ENCODE measurements around the gene ATP5IF1. TPM values are rescaled to one million over a fixed set of nuclear protein-coding genes. Genes with fewer than 3 reads are reported as not detected.

ATP5IF1 gene
- total and polyA plus RNA-seq, 9 of the 15 experiments (the other 6 are each of a cell fraction or from before 2014, with no cell fraction given): 292 to 1,422 (median 388) TPM

DNA sequence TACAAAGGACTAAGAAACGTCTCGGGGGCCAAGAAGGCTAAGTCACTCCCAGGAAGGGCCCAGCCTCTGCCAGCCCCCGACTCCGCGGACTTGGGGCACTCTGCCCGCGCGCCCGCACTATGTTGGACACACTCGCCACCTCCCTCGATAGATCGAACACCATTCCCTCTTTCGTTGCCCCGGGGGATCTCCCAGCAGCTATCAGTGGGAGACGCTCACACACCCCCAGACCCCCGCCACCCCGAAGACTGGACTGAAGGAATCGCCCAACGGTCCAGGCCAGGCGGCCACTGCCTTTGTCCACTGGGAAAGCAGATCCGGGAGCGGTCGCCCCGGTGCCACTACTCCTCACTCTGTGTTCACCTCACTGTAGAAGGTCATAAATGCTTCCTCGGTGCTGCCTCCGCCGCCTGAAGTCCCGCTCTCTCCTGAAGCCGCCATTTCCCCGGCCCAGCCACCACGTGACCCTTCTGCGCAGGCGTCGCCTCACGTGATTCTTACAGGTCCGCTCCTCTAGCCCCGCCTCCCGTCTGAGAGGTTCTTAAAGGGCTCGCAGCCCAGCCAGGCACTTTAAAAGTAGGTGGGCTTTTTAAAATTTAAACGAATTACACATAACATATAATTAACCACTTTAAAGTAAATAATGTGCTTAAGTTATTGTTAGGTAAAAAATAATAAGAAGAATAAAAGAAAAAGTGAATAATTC lies 3.2 kb upstream of the ATP5IF1 start, which contains the start of gene DNAJC8 (continued):
- TF ChIP-seq RBM34 (IDR thresholded peaks at IDR 0.05; ENCODE audit: borderline replicate concordance, insufficient read depth, low read length) (no peak), POLR2G (IDR thresholded peaks at IDR 0.05; ENCODE audit: low read depth, low read length) (peak; percentile 90), BRD4 (IDR thresholded peaks at IDR 0.05) (no peak), GATAD2B (IDR thresholded peaks at IDR 0.05; ENCODE audit: borderline replicate concordance) (no peak), SMAD4 (CRISPR knock-in tag; conservative IDR thresholded peaks at IDR 0.05) (no peak; the same call in 1 of the 2 replicates), POU5F1 (IDR thresholded peaks at IDR 0.05; ENCODE audit: borderline replicate concordance, low read depth, low read length, partially characterized antibody) (no peak), STAG1 (CRISPR knock-in tag; IDR thresholded peaks at IDR 0.05; ENCODE audit: borderline replicate concordance) (no peak), ZNF644 (tag; IDR thresholded peaks at IDR 0.05; ENCODE audit: low read depth) (no peak), PHF8 (IDR thresholded peaks at IDR 0.05; ENCODE audit: borderline replicate concordance, low read length) (peak; percentile 95), SETDB1 (IDR thresholded peaks at IDR 0.05; ENCODE audit: low read length) (no peak), ZNF707 (CRISPR knock-in tag; conservative IDR thresholded peaks at IDR 0.05) (no peak), TFAM (CRISPR knock-in tag; conservative IDR thresholded peaks at IDR 0.05) (no peak), PTBP1 (IDR thresholded peaks at IDR 0.05; ENCODE audit: low read depth, low read length) (no peak)
- TF ChIP-seq, protein P1, sequence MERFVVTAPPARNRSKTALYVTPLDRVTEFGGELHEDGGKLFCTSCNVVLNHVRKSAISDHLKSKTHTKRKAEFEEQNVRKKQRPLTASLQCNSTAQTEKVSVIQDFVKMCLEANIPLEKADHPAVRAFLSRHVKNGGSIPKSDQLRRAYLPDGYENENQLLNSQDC (CRISPR knock-in tag; IDR thresholded peaks at IDR 0.05): peak; percentile 38; the same call in 1 of the 2 replicates
- TF ChIP-seq, protein P2, sequence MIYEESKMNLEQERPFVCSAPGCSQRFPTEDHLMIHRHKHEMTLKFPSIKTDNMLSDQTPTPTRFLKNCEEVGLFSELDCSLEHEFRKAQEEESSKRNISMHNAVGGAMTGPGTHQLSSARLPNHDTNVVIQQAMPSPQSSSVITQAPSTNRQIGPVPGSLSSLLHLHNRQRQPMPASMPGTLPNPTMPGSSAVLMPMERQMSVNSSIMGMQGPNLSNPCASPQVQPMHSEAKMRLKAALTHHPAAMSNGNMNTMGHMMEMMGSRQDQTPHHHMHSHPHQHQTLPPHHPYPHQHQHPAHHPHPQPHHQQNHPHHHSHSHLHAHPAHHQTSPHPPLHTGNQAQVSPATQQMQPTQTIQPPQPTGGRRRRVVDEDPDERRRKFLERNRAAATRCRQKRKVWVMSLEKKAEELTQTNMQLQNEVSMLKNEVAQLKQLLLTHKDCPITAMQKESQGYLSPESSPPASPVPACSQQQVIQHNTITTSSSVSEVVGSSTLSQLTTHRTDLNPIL (CRISPR knock-in tag; IDR thresholded peaks at IDR 0.05): no peak
- TF ChIP-seq, protein P3, sequence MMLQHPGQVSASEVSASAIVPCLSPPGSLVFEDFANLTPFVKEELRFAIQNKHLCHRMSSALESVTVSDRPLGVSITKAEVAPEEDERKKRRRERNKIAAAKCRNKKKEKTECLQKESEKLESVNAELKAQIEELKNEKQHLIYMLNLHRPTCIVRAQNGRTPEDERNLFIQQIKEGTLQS (IDR thresholded peaks at IDR 0.05): peak; percentile 40; the same call in 1 of the 2 replicates
- TF ChIP-seq, protein P3 (CRISPR knock-in tag; conservative IDR thresholded peaks at IDR 0.05): no peak; the same call in 1 of the 2 replicates
- TF ChIP-seq, protein P4, sequence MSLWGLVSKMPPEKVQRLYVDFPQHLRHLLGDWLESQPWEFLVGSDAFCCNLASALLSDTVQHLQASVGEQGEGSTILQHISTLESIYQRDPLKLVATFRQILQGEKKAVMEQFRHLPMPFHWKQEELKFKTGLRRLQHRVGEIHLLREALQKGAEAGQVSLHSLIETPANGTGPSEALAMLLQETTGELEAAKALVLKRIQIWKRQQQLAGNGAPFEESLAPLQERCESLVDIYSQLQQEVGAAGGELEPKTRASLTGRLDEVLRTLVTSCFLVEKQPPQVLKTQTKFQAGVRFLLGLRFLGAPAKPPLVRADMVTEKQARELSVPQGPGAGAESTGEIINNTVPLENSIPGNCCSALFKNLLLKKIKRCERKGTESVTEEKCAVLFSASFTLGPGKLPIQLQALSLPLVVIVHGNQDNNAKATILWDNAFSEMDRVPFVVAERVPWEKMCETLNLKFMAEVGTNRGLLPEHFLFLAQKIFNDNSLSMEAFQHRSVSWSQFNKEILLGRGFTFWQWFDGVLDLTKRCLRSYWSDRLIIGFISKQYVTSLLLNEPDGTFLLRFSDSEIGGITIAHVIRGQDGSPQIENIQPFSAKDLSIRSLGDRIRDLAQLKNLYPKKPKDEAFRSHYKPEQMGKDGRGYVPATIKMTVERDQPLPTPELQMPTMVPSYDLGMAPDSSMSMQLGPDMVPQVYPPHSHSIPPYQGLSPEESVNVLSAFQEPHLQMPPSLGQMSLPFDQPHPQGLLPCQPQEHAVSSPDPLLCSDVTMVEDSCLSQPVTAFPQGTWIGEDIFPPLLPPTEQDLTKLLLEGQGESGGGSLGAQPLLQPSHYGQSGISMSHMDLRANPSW (CRISPR knock-in tag; IDR thresholded peaks at IDR 0.05): peak; percentile 87; the same call in 1 of the 2 replicates
- TF ChIP-seq, protein P5, sequence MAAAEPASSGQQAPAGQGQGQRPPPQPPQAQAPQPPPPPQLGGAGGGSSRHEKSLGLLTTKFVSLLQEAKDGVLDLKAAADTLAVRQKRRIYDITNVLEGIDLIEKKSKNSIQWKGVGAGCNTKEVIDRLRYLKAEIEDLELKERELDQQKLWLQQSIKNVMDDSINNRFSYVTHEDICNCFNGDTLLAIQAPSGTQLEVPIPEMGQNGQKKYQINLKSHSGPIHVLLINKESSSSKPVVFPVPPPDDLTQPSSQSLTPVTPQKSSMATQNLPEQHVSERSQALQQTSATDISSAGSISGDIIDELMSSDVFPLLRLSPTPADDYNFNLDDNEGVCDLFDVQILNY (CRISPR knock-in tag; IDR thresholded peaks at IDR 0.05): no peak
- TF ChIP-seq, protein P6, sequence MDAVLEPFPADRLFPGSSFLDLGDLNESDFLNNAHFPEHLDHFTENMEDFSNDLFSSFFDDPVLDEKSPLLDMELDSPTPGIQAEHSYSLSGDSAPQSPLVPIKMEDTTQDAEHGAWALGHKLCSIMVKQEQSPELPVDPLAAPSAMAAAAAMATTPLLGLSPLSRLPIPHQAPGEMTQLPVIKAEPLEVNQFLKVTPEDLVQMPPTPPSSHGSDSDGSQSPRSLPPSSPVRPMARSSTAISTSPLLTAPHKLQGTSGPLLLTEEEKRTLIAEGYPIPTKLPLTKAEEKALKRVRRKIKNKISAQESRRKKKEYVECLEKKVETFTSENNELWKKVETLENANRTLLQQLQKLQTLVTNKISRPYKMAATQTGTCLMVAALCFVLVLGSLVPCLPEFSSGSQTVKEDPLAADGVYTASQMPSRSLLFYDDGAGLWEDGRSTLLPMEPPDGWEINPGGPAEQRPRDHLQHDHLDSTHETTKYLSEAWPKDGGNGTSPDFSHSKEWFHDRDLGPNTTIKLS (IDR thresholded peaks at IDR 0.05; ENCODE audit: borderline replicate concordance, low read depth): no peak

Measured in K562 (cell line).